Measurements from ENCODE around the gene CALN1.

GRCh38 chr7:71746006-71746405 is 666.1 kb downstream of the CALN1 start:
- TF ChIP-seq, protein P1, sequence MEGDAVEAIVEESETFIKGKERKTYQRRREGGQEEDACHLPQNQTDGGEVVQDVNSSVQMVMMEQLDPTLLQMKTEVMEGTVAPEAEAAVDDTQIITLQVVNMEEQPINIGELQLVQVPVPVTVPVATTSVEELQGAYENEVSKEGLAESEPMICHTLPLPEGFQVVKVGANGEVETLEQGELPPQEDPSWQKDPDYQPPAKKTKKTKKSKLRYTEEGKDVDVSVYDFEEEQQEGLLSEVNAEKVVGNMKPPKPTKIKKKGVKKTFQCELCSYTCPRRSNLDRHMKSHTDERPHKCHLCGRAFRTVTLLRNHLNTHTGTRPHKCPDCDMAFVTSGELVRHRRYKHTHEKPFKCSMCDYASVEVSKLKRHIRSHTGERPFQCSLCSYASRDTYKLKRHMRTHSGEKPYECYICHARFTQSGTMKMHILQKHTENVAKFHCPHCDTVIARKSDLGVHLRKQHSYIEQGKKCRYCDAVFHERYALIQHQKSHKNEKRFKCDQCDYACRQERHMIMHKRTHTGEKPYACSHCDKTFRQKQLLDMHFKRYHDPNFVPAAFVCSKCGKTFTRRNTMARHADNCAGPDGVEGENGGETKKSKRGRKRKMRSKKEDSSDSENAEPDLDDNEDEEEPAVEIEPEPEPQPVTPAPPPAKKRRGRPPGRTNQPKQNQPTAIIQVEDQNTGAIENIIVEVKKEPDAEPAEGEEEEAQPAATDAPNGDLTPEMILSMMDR (IDR thresholded peaks at IDR 0.05; ENCODE audit: low read depth, low read length, missing input control) = no peak
- TF ChIP-seq, protein P2, sequence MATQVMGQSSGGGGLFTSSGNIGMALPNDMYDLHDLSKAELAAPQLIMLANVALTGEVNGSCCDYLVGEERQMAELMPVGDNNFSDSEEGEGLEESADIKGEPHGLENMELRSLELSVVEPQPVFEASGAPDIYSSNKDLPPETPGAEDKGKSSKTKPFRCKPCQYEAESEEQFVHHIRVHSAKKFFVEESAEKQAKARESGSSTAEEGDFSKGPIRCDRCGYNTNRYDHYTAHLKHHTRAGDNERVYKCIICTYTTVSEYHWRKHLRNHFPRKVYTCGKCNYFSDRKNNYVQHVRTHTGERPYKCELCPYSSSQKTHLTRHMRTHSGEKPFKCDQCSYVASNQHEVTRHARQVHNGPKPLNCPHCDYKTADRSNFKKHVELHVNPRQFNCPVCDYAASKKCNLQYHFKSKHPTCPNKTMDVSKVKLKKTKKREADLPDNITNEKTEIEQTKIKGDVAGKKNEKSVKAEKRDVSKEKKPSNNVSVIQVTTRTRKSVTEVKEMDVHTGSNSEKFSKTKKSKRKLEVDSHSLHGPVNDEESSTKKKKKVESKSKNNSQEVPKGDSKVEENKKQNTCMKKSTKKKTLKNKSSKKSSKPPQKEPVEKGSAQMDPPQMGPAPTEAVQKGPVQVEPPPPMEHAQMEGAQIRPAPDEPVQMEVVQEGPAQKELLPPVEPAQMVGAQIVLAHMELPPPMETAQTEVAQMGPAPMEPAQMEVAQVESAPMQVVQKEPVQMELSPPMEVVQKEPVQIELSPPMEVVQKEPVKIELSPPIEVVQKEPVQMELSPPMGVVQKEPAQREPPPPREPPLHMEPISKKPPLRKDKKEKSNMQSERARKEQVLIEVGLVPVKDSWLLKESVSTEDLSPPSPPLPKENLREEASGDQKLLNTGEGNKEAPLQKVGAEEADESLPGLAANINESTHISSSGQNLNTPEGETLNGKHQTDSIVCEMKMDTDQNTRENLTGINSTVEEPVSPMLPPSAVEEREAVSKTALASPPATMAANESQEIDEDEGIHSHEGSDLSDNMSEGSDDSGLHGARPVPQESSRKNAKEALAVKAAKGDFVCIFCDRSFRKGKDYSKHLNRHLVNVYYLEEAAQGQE (IDR thresholded peaks at IDR 0.05) = no peak
- no peak for TF ChIP-seq NR2F2 (IDR thresholded peaks at IDR 0.05)
- TF ChIP-seq FOXA1 (IDR thresholded peaks at IDR 0.05) = no peak
- TF ChIP-seq RAD21 (IDR thresholded peaks at IDR 0.05) = no peak
- TF ChIP-seq RXRA (IDR thresholded peaks at IDR 0.05) = no peak
- no peak for TF ChIP-seq GABPA (IDR thresholded peaks at IDR 0.05 in 1 of 2, conservative IDR thresholded peaks at IDR 0.05 in 1 of 2)
- no peak for TF ChIP-seq SP1 (IDR thresholded peaks at IDR 0.05)
- no peak for TF ChIP-seq YY1 (IDR thresholded peaks at IDR 0.05)
- TF ChIP-seq EGR1 (IDR thresholded peaks at IDR 0.05; ENCODE audit: low read depth in 2 of 2) = no peak
- TF ChIP-seq, protein P3, sequence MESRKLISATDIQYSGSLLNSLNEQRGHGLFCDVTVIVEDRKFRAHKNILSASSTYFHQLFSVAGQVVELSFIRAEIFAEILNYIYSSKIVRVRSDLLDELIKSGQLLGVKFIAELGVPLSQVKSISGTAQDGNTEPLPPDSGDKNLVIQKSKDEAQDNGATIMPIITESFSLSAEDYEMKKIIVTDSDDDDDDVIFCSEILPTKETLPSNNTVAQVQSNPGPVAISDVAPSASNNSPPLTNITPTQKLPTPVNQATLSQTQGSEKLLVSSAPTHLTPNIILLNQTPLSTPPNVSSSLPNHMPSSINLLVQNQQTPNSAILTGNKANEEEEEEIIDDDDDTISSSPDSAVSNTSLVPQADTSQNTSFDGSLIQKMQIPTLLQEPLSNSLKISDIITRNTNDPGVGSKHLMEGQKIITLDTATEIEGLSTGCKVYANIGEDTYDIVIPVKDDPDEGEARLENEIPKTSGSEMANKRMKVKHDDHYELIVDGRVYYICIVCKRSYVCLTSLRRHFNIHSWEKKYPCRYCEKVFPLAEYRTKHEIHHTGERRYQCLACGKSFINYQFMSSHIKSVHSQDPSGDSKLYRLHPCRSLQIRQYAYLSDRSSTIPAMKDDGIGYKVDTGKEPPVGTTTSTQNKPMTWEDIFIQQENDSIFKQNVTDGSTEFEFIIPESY (IDR thresholded peaks at IDR 0.05) = no peak
- TF ChIP-seq JUND (IDR thresholded peaks at IDR 0.05) = no peak

Measured in liver (tissue), 3 donors.